HG03135 (cell line): ENCODE measurements around the gene ST7.

Experiments used
- ATAC-seq: cut with Tn5 transposase; IDR thresholded peaks from one replicate; pipeline ENCODE4 v1.9.1; 2021; ENCODE audit warnings: mild to moderate bottlenecking, moderate library complexity; ENCODE audit not compliant: unreplicated experiment

The ST7 gene

DNA sequence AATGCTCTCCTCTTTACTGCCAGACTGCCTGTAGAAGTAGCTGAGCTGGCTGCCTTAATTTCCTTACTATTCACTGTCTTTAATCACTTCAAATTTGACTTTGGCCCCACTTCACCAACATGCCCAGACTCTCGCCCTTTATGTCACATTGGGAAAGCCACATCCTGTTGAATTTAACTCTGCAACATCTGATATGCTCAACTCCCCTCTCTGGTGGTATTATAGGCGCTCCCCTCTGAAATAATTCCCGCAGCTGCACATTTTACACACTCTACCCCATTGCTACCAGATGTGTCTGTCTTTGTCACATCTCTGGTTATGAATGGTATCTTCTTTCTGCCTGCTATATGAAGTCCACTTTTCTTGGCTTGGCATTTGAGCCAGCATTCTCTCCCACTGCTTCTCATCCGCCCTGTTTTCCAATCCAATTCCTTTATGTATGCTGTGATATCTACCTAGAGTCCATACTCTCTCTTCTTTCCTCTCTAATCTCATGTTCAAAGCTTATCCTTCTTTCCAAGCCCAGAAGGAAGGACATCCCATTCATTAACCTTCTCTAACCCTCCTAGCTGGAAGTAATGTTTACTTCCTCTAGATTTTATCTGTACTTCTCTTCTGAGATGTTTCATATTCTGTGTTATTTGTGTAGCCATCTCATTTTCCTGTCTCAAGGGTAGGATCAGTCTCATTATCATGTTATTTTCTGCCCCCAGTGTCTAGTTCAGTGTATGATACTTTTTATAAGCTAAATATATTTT, 134.5 kb downstream of the ST7 start:
- no peak for ATAC-seq

DNA sequence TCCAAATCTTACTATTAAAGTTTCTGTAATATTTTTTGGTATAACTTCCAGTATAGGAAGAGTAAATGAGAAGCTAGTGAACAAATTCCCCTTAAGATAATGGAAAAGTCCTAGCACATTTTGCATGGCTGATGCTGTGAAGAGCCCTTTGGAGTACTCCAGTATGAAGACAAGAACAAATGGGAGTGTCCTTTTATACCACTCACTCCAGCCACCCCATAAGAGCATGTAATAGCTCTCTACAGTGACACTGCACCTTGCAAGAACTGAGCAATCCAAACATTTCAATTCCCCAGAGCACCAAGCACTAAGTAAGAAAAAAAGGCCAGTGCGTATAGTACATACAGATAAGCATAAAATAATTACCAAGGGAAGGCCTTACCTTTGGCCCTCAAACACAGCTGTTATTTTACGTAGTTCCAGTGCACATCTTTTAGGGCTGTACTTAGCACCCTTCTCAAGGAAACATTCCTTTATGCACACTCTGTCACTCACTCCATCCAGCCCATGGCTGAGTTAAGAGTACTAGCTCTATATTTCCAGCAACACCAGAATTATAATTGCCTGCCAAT, 135.4 kb downstream of the ST7 start:
- ATAC-seq = no peak

DNA sequence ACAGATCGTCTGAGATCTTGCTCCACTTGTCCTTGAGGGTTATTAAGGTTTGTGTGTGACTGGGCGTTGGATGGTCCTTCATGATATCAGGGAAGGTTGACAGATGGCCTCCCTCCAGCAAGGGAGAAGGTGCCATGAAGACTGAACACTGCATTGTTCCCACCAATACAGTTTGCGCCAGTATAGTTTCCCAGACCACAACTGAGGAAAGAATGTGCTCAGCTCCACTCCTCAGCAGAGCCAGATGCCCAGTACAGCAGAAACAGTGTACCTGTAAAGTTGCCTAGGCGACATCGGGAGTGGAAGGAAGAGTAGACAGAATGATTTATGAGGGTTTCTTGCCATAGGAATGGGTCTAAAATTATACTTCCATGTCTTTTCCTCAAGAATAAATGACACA, 137.5 kb downstream of the ST7 start:
- ATAC-seq = no peak

DNA sequence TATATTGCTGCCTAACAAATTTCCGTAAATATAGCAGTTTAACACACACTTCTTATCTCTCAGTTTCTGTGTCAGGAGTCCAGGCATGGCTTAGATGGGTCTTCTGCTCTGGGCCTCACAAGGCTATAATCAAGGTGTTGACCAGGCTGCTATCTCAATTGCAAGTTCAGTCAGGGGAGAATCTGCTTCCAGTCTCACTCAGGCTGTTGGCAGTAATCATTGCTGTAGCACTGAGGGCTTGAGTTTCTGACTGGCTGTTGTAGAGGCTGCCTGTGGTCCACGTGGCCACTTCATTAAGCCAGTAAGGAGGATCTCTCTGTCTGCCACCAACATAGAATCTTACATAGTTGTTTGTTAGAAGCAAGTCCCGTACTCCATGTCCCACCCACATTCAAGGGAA, 138.4 kb downstream of the ST7 start:
- no peak for ATAC-seq

DNA sequence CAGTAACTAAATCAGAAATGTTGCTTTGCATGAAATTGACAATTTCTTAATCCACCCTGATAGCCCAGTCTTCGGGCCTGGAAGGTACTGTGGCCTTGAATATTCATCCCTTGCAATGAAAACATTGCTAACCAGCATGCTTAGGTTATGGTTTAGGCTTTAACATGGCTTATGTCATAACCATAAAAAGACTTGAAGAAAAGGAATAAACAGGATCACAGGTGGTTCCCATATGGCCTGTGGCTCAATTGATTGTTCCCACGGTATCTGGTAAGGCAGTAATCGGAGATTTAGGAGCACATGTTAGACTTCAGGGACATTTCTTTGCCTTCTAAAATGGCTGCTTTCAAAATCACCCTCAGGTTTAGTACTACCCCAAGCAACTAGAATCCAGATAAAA, 139.5 kb downstream of the ST7 start:
- ATAC-seq = no peak

DNA sequence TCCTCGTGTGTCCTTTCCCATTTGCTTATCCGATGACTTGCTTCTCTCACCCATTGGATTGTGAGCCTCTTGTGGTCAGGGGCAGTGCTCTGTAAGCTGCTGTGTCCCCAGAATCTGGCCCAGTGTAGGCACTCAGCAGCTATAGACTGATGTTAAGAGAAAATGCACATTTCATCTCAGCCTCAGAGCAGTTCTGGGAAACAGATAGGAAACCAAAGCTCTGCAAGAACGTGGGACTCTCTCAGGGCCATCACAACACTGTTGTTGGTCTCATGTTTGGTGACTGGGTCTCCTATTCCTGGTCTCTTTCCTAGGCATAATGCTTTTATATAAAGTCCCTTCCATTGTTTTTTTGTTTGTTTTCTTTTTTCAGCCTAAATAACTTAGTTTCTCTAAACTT, 141.2 kb downstream of the ST7 start:
- ATAC-seq = no peak

DNA sequence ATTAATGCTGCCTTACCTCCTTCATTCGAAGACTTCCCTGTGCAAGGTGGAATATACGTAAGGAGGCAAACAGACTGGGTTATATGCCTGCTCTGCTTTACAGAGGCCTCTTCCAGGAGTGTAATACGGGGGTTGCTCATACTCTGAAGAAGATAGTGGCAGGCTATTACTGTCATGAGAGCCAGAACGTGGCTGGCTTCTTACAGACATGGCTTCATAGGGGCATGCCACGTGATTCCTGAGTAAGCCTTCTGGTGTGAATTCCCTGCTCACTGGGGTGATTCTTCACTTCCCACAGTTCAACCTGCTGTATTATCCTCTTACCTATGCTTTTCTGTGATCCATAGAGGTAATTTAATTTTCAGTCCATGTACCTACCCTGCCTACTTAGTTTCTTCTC, 141.8 kb downstream of the ST7 start:
- ATAC-seq = no peak

DNA sequence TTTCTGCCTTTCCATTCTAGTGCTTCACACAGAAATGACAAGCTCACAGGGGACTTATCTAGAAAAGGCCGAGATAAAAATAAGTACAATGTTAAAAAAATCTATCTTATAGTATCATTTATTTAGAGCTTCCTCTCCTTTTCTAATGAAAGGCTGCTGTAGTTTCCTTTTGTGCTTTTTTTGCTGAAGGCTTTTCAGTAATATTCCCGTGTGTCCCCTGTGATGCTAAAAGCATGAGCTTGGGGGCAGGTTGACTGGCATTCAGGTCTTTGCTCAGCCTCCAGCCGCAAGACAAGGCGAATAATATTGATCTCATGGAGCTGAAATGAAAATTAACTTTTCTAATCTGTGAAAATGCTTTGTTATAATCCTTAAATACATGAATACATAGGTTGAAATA, 143.0 kb downstream of the ST7 start:
- no peak for ATAC-seq

DNA sequence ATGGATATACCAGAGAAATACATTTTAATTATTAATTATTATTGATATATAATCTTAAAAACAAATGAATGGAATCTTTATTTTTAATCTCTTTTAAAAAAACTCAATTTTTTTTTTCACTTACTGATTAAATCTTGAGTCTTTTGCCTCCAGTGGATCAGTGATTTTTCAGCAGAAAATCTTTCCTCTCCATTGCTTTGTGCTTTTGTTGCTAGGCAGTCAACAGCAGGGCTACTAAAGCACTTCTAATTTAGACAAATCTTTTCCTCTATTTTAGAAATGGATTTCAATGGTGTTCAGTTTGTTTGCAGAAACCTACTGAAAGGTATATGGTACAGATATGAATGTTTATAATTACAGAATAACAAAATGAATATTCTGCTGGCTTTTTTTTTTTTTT, 143.6 kb downstream of the ST7 start:
- ATAC-seq = no peak

DNA sequence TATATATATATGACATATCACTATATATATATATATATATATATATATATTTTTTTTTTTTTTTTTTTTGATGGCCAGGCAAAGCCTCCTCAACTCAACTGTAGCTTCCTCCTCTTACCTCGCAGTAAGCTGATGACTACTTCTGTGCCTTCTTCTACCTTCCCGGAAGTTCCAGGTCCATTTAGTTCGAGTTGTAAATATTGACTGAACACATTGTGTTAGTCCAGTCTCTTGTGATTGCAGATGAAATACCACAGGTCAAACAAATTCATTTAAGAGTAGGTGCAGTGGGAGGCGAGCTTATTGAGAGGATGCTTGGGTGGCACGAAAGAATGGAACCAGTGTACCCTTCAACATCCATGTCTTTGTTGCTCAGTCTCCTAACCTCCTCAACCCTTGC, 144.6 kb downstream of the ST7 start:
- ATAC-seq = no peak

DNA sequence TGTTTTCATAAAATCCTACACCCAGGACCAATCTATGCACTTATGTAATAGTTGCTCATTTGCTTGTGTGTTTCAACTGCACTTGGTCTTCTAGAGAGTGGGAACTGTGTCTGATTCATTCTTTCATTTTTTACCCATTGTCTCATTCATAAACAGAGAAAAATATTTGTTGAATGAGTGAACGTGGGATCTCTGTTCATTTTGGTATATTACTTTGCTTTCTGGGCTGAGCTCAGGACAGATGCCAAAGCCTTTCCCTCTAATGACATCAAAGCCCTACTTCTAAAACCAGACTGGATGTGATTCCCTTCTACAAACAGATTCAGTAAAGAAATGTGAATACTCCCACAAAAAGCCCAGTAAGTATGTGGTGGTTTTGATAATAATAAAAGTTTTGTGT, 145.2 kb downstream of the ST7 start:
- no peak for ATAC-seq

DNA sequence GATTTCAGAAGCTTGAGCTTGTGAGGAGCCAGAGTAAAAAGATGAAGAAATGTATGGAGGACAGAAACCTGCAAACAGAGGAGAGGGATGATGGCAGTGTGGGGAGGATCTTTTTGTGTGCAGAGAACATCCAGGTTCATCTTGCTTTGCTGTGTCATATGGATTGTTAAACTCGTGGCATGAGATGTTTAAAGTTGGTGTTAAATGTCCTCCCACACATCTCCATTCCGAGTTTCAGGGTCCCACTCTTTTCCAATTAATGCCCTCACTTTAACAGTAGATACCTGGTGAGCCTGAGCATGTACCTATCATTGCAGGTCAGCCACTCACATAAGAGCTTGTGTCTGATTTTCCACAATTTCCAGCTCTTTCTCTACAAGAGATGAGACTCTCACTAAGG, 147.7 kb downstream of the ST7 start:
- no peak for ATAC-seq

DNA sequence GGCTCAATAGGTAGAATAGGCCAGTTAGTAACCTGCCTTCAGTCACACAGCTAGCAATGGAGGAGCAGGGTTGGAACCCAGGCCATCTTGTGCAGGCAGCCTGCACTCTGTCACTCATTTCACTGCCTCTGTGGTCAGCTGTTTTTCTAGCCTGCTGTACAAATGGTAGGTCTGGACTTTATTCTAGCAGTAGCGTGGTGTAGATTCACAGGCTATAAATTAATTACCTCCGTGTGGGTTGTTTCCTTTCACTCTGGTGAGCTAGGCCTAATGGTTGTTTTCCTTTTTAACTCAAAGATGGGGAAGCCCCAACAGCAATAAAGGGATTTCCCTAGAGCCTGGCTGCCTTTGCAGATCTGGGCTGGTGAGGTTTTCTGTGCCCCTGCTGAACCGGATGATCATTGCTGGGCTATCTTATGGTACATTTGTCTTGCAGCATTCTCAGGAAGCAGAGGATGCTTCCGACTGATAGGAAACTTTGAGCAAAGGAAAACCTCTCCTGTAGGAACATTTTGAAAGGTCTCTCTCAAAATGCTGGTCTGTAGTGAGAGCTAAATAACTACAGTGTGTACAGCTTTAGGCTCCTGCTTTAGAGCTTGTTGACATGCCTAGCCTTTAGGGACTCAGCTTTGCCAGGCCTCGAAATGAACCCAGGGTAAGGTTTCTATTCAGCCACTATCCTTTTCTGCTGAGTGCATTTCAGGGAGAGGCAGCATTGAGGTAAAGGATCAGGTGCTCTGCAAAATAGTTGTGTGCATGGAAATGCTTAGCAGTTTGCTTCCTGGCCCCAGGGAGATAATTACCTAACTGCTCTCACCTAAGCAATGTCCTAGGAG, 157.4 kb downstream of the ST7 start:
- ATAC-seq = peak; percentile 96

DNA sequence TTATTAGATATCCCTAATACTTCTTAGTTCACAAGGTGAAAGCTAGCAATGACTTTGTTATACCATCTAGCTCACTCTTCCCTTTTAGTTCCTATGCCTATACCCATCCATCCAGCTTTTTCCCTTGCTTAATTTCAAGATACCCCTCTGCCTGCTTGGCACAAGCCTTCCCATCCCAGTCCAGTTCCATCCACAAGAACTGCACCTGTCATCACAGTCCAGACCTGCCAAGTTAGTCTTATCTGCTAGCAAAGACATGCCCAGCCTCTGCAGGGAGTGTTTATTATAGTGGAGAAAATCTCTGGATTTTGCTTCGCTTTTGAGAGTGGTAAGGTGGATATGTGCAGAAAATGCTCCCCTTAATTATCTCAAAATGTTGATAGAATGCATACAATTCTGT, 158.2 kb downstream of the ST7 start:
- no peak for ATAC-seq

DNA sequence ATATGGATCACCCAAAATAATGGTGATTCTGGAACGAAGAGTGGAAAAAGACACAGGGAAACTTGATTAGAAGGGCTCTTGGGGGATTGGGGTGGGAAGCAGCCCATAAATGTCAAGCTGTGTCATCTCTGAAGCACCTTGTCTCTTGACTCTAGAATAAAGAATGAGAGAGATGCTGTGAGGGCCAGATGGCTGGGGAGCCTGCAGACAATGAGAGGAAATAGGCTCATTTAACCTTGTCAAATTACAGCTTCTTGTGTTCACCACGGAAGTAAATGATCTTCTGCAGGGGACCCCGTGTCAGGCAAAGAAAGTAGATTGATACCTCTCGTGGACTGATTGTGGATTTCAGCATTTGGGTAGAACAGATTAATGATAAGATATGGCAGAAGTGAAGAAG, 159.3 kb downstream of the ST7 start:
- ATAC-seq = no peak

DNA sequence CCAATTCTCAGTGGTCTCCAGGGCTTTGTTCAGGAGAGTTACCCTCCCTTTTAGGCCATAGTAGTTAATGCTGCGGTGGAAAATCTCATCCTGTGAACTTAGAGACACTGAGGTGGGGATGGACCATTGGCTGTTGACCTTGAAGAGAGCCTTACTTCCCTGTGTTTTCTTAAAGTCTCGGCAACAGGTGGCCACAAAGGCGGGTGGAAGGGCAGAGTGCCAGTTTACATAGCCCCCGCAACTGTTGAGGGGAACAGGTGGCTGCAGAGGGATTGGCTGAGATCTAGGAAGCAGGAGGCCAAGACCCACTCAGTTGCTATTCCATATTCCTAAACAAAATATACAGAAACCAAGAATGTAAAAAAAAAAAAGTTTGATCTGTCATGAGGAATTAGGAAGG, 160.6 kb downstream of the ST7 start:
- no peak for ATAC-seq

DNA sequence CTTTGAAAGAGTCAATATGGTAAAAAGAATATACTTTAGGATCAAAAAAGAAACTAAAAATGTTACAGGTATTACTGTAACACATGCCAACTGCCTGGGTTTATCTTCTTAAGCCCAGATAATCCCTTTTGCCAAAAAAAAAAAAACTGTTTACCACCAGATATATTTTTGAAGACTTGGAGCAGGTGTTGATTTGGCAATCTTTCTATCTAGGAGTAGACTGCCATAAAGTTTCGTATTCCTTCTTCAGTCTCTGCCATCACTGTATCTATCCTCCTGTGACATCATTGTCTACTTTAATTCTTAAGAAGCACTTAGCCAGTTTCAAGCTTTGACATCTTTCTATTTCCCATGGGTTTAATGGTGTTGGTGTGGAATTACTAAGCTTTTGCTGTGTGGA, 161.0 kb downstream of the ST7 start:
- no peak for ATAC-seq

DNA sequence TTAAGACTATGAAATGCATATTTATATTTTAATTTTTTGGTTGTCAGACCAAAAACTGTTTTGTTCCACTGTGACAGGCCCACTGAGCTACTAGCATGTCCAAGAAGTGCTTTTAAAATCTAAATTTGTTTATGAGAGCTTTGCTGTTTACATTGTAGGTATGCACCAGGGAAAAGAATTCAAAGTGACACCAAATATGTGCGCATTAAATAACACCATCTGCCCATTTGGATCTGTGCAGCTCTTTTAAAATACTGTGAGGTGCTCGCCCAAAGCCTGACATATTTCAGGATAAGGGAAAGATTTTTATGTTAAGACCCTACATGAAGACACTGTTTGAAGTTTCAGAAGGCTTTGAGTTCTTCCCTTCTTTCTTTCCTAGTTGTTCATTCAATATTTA, 162.9 kb downstream of the ST7 start:
- no peak for ATAC-seq

DNA sequence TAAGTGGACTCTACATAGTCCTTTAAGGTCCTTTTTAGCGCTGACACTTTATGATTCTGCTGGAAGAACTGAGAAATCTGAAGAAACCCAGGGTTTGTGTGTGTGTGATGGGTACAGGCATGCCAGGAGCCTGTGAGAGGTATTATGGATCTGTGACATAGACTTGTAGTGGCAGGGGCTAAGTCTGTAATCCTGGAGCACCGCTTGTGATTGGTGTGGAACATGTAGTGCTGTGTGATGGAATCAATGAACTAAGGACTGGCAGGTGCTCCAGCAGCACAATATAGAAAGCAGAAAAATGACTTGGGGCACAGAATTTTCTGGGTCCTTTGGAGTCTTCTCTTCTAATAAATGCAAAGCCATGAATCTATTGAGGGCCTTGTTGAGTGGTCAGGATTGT, 163.9 kb downstream of the ST7 start:
- ATAC-seq = no peak

DNA sequence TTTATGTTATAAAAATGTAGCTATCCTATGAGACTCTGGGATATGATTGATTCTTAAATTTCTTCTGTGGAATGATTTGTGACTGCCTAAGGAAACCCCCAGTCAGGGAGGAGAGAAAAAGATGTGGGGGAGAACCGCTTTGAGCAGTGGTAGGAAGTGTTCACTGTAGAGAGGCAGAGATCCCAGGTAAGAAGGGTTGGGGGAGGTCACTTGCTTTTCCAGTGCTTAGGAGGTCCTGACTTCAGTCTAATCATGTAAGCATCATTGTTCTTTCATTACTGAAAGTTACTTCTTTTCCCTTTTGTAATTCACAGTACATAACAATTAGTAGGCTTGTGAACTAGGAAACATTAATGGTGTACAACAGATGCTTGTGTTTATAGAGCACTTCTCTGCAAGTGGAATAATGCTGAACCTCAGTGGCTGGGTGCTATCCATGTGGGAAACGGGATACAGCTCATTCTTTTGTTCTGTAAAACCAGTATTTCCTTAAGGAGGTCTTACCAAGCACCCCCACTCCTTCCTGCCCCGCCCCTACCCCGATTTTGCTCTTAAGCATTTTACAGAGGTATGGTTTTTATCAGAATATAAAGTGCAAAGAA, 165.4 kb downstream of the ST7 start:
- ATAC-seq = no peak

DNA sequence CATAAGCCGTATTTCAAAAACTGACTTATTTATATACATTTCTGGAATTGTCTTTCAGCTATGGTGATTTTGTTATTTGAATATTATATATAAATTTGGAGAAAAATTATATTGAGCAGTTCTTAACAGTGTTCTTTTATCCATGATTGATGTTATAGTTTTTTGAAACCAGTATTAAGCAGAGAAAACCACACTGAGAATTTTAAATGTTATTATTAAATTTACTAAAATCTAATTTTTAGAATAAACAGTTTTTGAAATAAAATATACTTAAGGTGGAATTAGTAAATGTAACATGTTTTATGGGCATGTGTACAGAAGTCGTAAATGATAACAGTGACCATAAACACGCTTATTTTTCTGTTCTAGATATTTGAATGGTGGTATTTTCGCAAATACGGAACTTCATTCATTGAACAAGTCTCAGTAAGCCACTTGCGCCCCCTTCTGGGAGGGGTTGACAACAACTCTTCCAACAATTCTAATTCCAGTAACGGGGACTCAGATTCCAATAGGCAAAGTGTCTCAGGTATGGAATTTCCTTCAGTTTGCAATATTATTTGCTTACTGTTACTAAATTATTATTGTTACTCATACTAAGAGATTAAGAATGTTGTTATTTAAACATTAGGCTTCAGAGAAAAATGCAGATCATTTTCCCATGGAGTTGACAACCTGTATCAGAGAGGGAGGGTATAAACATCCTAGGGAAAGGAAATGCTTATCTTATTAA, 166.1 kb downstream of the ST7 start:
- ATAC-seq = no peak
